Parathyroid adenoma (tissue), 2 donors: ENCODE results near the gene OR51E1.

ENCODE experiments used
- H2AFZ ChIP-seq: fragments of 300-600 bp; sonication (generic); one replicate; pipeline ENCODE4 v1.7.0; 2017; ENCODE audit warnings: antibody characterized with exemption, mild to moderate bottlenecking
- H3K27ac ChIP-seq: fragments of 300-600 bp; sonication (generic); one replicate; pipeline ENCODE4 v1.7.0; 2017
- H3K27me3 ChIP-seq: fragments of 300-600 bp; sonication (generic); one replicate; pipeline ENCODE4 v1.7.0; 2017; ENCODE audit warnings: low read length; ENCODE audit not compliant: control insufficient read depth, insufficient read depth
- H3K36me3 ChIP-seq: fragments of 300-600 bp; sonication (generic); one replicate; pipeline ENCODE4 v1.7.0; 2017; ENCODE audit warnings: low read length; ENCODE audit not compliant: control insufficient read depth, insufficient read depth
- H3K4me1 ChIP-seq: fragments of 300-600 bp; sonication (generic); one replicate; pipeline ENCODE4 v1.7.0; 2017; ENCODE audit warnings: control low read depth
- H3K4me2 ChIP-seq: fragments of 300-600 bp; sonication (generic); one replicate; pipeline ENCODE4 v1.7.0; 2017; ENCODE audit warnings: low read length
- H3K4me3 ChIP-seq: fragments of 300-600 bp; sonication (generic); one replicate; pipeline ENCODE4 v1.7.0; 2017; ENCODE audit warnings: low read depth, low read length
- H3K79me2 ChIP-seq: fragments of 300-600 bp; sonication (generic); one replicate; pipeline ENCODE4 v1.7.0; 2017; ENCODE audit warnings: control low read depth
- H3K9ac ChIP-seq: fragments of 300-600 bp; sonication (generic); one replicate; pipeline ENCODE4 v1.7.0; 2017; ENCODE audit warnings: mild to moderate bottlenecking
- H3K9me3 ChIP-seq: fragments of 300-600 bp; sonication (generic); one replicate; pipeline ENCODE4 v1.7.0; 2017; ENCODE audit warnings: low read length; ENCODE audit not compliant: control insufficient read depth
- CTCF ChIP-seq: fragments of 300-600 bp; sonication (generic); IDR thresholded peaks from one replicate; pipeline ENCODE4 v1.7.0; 2017; ENCODE audit warnings: antibody characterized with exemption, mild to moderate bottlenecking
- donor health status: primary hyperparathyroidism.

OR51E1 gene

GRCh38 chr11:4682623-4683419 is 39.0 kb downstream of the OR51E1 start:
- no peaks in the 10 kb centered on the region for H3K4me1 ChIP-seq
- H3K4me3 ChIP-seq = no peak overlapping the region
- no peak for TF ChIP-seq CTCF
- H3K9me3 ChIP-seq = no peaks in the 10 kb centered on the region
- H3K36me3 ChIP-seq = no peaks in the 10 kb centered on the region
- no peak overlapping the region for H3K4me2 ChIP-seq
- no peak overlapping the region for H3K27ac ChIP-seq
- H3K79me2 ChIP-seq = no peaks in the 10 kb centered on the region
- H2AFZ ChIP-seq = no peak overlapping the region
- no peaks in the 10 kb centered on the region for H3K27me3 ChIP-seq
- H3K9ac ChIP-seq = no peak overlapping the region

- no peak overlapping the region for H3K4me2 ChIP-seq
- H3K36me3 ChIP-seq = no peaks in the 10 kb centered on the region
These were observed 41.0 kb downstream of the OR51E1 start for GRCh38 chr11:4684631-4685285.

GRCh38 chr11:4695442-4695841 is 51.7 kb downstream of the OR51E1 start:
- no peak for TF ChIP-seq CTCF
- H3K79me2 ChIP-seq = no peaks in the 10 kb centered on the region
- H3K36me3 ChIP-seq = no peaks in the 10 kb centered on the region
- no peak overlapping the region for H3K4me3 ChIP-seq
- no peaks in the 10 kb centered on the region for H3K27me3 ChIP-seq
- no peaks in the 10 kb centered on the region for H3K9me3 ChIP-seq
- H2AFZ ChIP-seq = no peak overlapping the region
- no peak overlapping the region for H3K27ac ChIP-seq
- no peak overlapping the region for H3K9ac ChIP-seq
- H3K4me2 ChIP-seq = no peak overlapping the region
- no peaks in the 10 kb centered on the region for H3K4me1 ChIP-seq

More at GRCh38 chr11:4684631-4685285, 41.0 kb downstream of the OR51E1 start:
- Histone ChIP-seq H3K9ac (no peak overlapping the region), H3K27me3 (no peaks in the 10 kb centered on the region), H3K79me2 (no peaks in the 10 kb centered on the region), H3K9me3 (no peaks in the 10 kb centered on the region), H3K4me1 (no peaks in the 10 kb centered on the region), H3K4me3 (no peak overlapping the region), H2AFZ (no peak overlapping the region), H3K27ac (no peak overlapping the region)
- TF ChIP-seq CTCF = no peak

- no peaks in the 10 kb centered on the region for H3K79me2 ChIP-seq
- no peaks in the 10 kb centered on the region for H3K27me3 ChIP-seq
- H2AFZ ChIP-seq = no peak within 1 kb of the TSS
- no peak within 1 kb of the TSS for H3K27ac ChIP-seq
- H3K4me1 ChIP-seq = no peaks in the 10 kb centered on the region
- H3K9me3 ChIP-seq = no peaks in the 10 kb centered on the region
- TF ChIP-seq CTCF = no peak
- H3K4me3 ChIP-seq = no peak within 1 kb of the TSS
- H3K4me2 ChIP-seq = no peak within 1 kb of the TSS
- H3K9ac ChIP-seq = no peak within 1 kb of the TSS
- H3K36me3 ChIP-seq = no peaks in the 10 kb centered on the region
These were observed 53.8 kb downstream of the OR51E1 start, which contains the start of gene OR51E2 for GRCh38 chr11:4697585-4697984. Gene OR51E2, minus strand, starts transcription at chr11:4697853. Its CDS starts 15,142 bp downstream, at chr11:4682711.
